Kidney tubule cell (primary cell): Measurements from ENCODE around the gene NAV3.
"Not testable (repeated sequence)": the region's sequence is repeated elsewhere in the genome, so short reads cannot be mapped to it uniquely, and the experiment has no call there.

Experiments used
- DNase-seq: peaks from one replicate; pipeline ENCODE4 v3.0.0-alpha.2; 2018; ENCODE audit warnings: low spot score

Gene NAV3

GRCh38 chr12:78040111-78040510 lies 209.4 kb downstream of the NAV3 start:
- no peak for DNase-seq

GRCh38 chr12:78050790-78051189 lies 220.1 kb downstream of the NAV3 start:
- DNase-seq = no peak

- DNase-seq = no peak
Observed at GRCh38 chr12:78055545-78055944, 224.9 kb downstream of the NAV3 start.

- DNase-seq = no peak
Observed at GRCh38 chr12:78057075-78057474, 226.4 kb downstream of the NAV3 start.

GRCh38 chr12:78060186-78060585 lies 229.5 kb downstream of the NAV3 start:
- peak; percentile 46 for DNase-seq

GRCh38 chr12:78062786-78063185 lies 232.1 kb downstream of the NAV3 start:
- peak; percentile 51 for DNase-seq

- no peak for DNase-seq
Observed at GRCh38 chr12:78081590-78082314, 251.1 kb downstream of the NAV3 start.

GRCh38 chr12:78085542-78086182 lies 255.0 kb downstream of the NAV3 start:
- peak; percentile 41 for DNase-seq

GRCh38 chr12:78086553-78087362 lies 256.1 kb downstream of the NAV3 start:
- no peak for DNase-seq

- no peak for DNase-seq
Observed at GRCh38 chr12:78087363-78087675, 256.6 kb downstream of the NAV3 start.

GRCh38 chr12:78088391-78088832 lies 257.7 kb downstream of the NAV3 start:
- no peak for DNase-seq

GRCh38 chr12:78090266-78090665 lies 259.6 kb downstream of the NAV3 start:
- no peak for DNase-seq

- no peak for DNase-seq
Observed at GRCh38 chr12:78095623-78096022, 264.9 kb downstream of the NAV3 start.

- DNase-seq = no peak
Observed at GRCh38 chr12:78096909-78097597, 266.4 kb downstream of the NAV3 start.

- no peak for DNase-seq
Observed at GRCh38 chr12:78099806-78100205, 269.1 kb downstream of the NAV3 start.

- DNase-seq = no peak
Observed at GRCh38 chr12:78101113-78101876, 270.6 kb downstream of the NAV3 start.

- DNase-seq = no peak
Observed at GRCh38 chr12:78101946-78102635, 271.4 kb downstream of the NAV3 start.

GRCh38 chr12:78102801-78103200 lies 272.1 kb downstream of the NAV3 start:
- DNase-seq = not testable (repeated sequence)

- no peak for DNase-seq
Observed at GRCh38 chr12:78115889-78116288, 285.2 kb downstream of the NAV3 start.

GRCh38 chr12:78118036-78118435 lies 287.3 kb downstream of the NAV3 start:
- no peak for DNase-seq

GRCh38 chr12:78118486-78118885 lies 287.8 kb downstream of the NAV3 start:
- no peak for DNase-seq
